Body of pancreas (tissue), 4 donors: ENCODE data around the gene SYNE2.
"Not testable (repeated sequence)": the region's sequence is repeated elsewhere in the genome, so short reads cannot be mapped to it uniquely, and the experiment has no call there.

ENCODE experiments used
- POLR2A ChIP-seq, 3 donors: fragments of 450-650 bp; IDR thresholded peaks; one replicate each; pipeline ENCODE4 v1.6.1; 2016; ENCODE audit warnings: antibody characterized with exemption in 3 of 3, mild to moderate bottlenecking in 2 of 3
- TF ChIP-seq, protein P1 (sequence below), 7 experiments: fragments of 450-650 bp in 4 of 7; fragments of 200-600 bp in 3 of 7; sonication (generic) in 3 of 7; IDR thresholded peaks; one replicate each; pipeline ENCODE4 v1.5.1; 2016 to 2019; ENCODE audit warnings: antibody characterized with exemption in 7 of 7

DNA sequence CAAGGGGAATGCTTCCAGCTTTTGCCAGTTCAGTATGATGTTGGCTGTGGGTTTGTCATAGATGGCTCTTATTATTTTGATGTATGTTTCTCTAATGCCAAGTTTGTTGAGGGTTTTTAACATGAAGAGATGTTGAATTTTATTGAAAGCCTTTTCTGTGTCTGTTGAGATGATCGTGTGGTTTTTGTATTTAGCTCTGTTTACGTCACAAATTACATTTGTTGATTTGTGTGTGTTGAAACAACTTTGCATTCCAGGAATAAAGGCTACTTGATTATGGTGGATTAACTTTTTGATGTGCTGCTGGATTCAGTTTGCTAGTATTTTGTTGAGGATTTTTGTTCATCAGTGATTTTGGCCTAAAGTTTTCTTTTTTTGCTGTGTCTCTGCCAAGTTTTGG lies 46.7 kb upstream of the SYNE2 start:
- not testable (repeated sequence) for TF ChIP-seq POLR2A (IDR thresholded peaks at IDR 0.05)
- TF ChIP-seq, protein P1, sequence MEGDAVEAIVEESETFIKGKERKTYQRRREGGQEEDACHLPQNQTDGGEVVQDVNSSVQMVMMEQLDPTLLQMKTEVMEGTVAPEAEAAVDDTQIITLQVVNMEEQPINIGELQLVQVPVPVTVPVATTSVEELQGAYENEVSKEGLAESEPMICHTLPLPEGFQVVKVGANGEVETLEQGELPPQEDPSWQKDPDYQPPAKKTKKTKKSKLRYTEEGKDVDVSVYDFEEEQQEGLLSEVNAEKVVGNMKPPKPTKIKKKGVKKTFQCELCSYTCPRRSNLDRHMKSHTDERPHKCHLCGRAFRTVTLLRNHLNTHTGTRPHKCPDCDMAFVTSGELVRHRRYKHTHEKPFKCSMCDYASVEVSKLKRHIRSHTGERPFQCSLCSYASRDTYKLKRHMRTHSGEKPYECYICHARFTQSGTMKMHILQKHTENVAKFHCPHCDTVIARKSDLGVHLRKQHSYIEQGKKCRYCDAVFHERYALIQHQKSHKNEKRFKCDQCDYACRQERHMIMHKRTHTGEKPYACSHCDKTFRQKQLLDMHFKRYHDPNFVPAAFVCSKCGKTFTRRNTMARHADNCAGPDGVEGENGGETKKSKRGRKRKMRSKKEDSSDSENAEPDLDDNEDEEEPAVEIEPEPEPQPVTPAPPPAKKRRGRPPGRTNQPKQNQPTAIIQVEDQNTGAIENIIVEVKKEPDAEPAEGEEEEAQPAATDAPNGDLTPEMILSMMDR (IDR thresholded peaks at IDR 0.05) = not testable (repeated sequence)
